ENCODE data around the gene CYP26B1.

- TF ChIP-seq CTCF (IDR thresholded peaks at IDR 0.05) (no peak), EP300 (IDR thresholded peaks at IDR 0.05) (no peak)
These were observed 8.2 kb downstream of the CYP26B1 start for GRCh38 chr2:72139471-72139873.
